Fibroblast of skin of abdomen (primary cell): ENCODE results near the gene EDRF1.
A peak's percentile ranks its signal among the peaks of the same experiment; 100 is the strongest.

ENCODE experiments used
- DNase-seq: peaks from one replicate; pipeline ENCODE4 v3.0.0-alpha.2; 2013

EDRF1 gene

GRCh38 chr10:125762692-125763648 is 43.5 kb downstream of the EDRF1 start:
- DNase-seq, result no peak

GRCh38 chr10:125765835-125766234 is 46.3 kb downstream of the EDRF1 start:
- no peak for DNase-seq

GRCh38 chr10:125766511-125766910 is 47.0 kb downstream of the EDRF1 start:
- no peak for DNase-seq

- DNase-seq, result peak; percentile 13
These were observed 48.8 kb downstream of the EDRF1 start for GRCh38 chr10:125768219-125768855.

GRCh38 chr10:125769175-125769574 is 49.7 kb downstream of the EDRF1 start:
- DNase-seq, result no peak

GRCh38 chr10:125770844-125771243 is 51.3 kb downstream of the EDRF1 start:
- DNase-seq, result no peak

- no peak for DNase-seq
These were observed 52.8 kb downstream of the EDRF1 start for GRCh38 chr10:125772112-125772863.

- no peak for DNase-seq
These were observed 53.3 kb downstream of the EDRF1 start for GRCh38 chr10:125772864-125773180.

- DNase-seq, result no peak
These were observed 54.4 kb downstream of the EDRF1 start for GRCh38 chr10:125773687-125774543.

GRCh38 chr10:125774581-125775191 is 55.2 kb downstream of the EDRF1 start:
- no peak for DNase-seq

GRCh38 chr10:125775491-125776106 is 56.1 kb downstream of the EDRF1 start, which contains the start of gene MMP21:
Gene MMP21, minus strand, starts transcription at chr10:125775821. Its CDS starts 0 bp downstream, at chr10:125775821.
- DNase-seq, result no peak

- DNase-seq, result no peak
These were observed 58.3 kb downstream of the EDRF1 start for GRCh38 chr10:125777806-125778205.

- DNase-seq, result no peak
These were observed 59.0 kb downstream of the EDRF1 start for GRCh38 chr10:125778556-125778955.

- no peak for DNase-seq
These were observed 60.2 kb downstream of the EDRF1 start for GRCh38 chr10:125779403-125780327.

GRCh38 chr10:125781374-125781773 is 61.9 kb downstream of the EDRF1 start:
- no peak for DNase-seq

- DNase-seq, result no peak
These were observed 62.5 kb downstream of the EDRF1 start for GRCh38 chr10:125782054-125782453.

- peak; percentile 26 for DNase-seq
These were observed 63.1 kb downstream of the EDRF1 start for GRCh38 chr10:125782616-125783015.

GRCh38 chr10:125783408-125783807 is 63.9 kb downstream of the EDRF1 start:
- no peak for DNase-seq

- DNase-seq, result peak; percentile 5
These were observed 64.4 kb downstream of the EDRF1 start for GRCh38 chr10:125783957-125784356.

- DNase-seq, result no peak
These were observed 66.3 kb downstream of the EDRF1 start for GRCh38 chr10:125785791-125786190.
